Brain pericyte (primary cell): ENCODE measurements around the gene RSPH3.
A peak's percentile ranks its signal among the peaks of the same experiment; 100 is the strongest.
"Not testable (repeated sequence)": the region's sequence is repeated elsewhere in the genome, so short reads cannot be mapped to it uniquely, and the experiment has no call there.

Experiments used
- DNase-seq: peaks from one replicate; pipeline ENCODE4 v3.0.0-alpha.2; 2012; ENCODE audit warnings: low read depth, low spot score

The RSPH3 gene

GRCh38 chr6:158999666-159000403 is at the start of gene RSPH3:
TSS of gene RSPH3 (minus strand) at chr6:159000202. CDS start at chr6:158999550, 652 bp downstream.
- DNase-seq, result peak; percentile 63

DNA sequence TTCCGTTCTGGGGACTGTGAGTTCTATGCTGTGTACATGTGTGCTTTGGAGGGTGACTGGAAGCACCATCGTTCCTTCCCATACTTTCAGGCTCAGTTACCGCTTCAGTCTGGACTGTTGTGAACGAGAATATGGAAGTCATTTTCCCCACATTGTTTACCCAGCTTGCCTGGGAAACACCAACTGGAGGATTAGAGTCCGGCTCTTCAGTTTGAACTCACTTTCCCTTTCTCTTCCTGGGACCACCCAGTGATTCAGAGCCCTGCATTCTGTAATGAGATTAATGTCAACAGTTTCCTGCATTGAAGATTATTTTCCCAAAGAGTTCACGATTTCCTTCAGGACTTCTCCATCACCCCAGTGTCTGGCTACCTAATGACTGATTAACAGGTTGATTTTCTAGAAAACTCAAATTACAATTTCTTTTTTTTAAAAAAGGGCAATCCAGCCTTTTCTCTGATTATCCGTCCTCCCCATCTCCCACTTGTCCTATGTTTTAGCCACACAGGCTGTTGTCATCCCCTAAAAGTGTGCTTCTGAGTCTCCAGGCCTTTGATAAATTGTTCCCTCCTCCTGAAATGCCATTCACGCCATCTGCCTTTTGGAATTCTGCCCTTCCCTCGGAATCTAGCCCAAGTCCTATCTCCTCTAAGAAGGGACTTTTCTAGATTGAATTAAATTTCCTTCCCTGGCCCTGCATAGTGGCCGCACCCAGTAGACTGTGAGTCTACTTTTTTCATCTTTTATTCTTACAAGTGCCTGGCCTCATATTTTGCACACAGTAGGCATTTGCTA is 48.1 kb upstream of the RSPH3 start:
- DNase-seq, result no peak

GRCh38 chr6:159045801-159046200 is 45.8 kb upstream of the RSPH3 start:
- DNase-seq, result no peak

GRCh38 chr6:159044899-159045727 is 45.1 kb upstream of the RSPH3 start, which contains the start of gene TAGAP:
TSS of gene TAGAP (minus strand) at chr6:159044991. CDS start at chr6:159044146, 845 bp downstream.
- DNase-seq, result no peak

GRCh38 chr6:159043947-159044346 is 43.9 kb upstream of the RSPH3 start:
- no peak for DNase-seq

GRCh38 chr6:159043251-159043650 is 43.2 kb upstream of the RSPH3 start:
- no peak for DNase-seq

- DNase-seq, result no peak
Observed at GRCh38 chr6:159042826-159043181, 42.8 kb upstream of the RSPH3 start.

- DNase-seq, result no peak
Observed at GRCh38 chr6:159042003-159042825, 42.2 kb upstream of the RSPH3 start.

GRCh38 chr6:159041181-159041580 is 41.2 kb upstream of the RSPH3 start:
- no peak for DNase-seq

DNA sequence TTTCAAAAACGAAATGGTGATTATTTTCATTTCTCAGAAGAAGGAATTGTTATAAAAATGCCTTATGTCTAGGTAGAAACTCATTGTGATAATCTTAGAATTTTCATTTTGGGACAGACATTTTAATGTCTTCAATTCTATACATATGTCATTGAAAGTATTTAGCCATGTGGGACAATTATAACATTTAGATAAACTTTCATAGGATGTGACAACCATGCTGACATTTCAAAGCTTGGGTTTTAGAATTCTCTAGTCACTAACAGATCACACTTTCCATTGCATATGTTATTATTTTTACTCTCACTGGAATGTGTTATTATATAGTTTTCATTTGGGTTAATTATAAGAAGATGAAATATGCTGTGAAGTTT is 39.9 kb upstream of the RSPH3 start:
- DNase-seq, result no peak

DNA sequence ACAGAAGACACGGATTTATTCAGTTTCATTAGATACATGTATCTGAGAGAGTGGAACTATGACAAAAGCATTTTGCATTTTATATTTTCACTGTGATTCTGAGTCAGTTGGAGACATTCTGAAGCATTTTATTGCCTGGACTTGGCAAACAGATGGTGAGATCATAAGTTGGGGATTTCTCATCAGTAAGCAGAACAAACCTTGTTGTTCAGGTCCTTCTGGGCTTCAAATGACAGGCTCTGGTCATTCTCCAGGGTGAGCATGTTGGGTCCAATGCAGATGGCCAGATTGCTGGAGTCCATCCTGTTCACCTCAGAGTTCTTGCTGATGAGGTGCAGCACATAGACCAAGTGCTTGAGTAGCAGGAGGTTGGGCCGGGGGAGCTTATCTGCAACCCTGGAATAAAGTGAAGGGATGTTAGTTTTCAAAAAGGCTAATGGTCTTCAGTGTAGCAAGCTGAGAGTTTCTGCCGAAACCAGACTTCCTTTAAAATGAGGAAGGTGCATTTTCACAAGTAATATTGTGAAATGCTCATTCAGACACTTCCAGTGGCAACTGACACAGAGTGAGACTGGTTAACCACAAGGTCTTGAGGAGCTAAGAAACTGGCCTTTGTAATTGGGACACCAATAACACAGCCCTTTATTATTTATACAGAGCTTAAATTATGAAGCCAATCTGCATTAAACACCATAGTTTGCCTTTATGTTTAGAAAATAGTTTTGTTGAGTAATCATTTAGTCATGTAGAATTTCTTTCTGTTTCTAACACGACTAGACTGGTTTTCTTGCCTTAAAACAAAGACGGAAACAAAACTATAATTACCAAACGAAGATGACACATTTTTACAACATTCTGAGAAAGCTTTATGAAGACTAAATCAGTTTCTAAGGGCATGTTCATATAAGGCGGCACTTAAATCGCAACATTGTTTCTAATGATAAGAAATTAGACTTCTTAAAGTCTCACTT is 39.2 kb upstream of the RSPH3 start:
- DNase-seq, result no peak

DNA sequence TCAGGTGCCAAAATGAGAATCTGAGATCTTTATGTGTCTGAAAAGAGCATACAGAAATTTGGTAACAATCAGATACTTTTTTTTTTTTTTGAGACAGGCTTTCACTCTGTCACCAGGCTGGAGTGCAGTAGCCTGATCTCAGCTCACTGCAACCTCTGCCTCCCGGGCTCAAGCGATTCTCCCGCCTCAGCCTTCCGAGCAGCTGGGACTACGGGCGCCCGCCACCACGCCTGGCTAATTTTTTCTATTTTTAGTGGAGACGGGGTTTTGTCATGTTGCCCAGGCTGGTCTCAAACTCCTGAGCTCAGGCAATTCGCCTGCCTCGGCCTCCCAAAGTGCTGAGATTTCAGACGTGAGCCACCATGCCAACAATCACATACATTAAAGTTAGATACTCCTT is 38.3 kb upstream of the RSPH3 start:
- not testable (repeated sequence) for DNase-seq

DNA sequence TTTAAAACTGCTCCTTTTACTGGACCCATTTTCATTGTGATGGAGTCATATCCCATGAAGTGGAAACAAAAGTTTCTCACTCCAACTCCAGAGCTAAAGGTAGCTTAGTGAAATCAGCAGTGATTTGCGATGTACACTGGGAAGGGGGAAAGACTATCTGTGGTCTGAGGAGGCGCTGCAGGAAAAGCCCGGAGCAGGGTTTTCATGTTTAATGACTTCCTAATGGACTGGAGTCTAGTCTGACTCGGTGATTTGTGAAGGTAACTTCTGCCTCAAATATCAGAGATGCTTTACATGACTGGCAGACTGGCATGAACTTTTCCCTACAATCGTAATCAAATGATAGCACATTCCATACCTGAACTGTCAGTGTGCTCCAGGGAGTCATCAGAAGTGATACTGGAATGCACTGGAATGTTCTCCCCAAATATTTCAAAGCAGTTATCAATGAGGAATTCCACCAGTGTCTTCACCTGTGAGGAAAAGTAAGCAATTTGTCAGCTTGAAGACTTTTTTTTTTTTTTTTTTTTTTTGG is 37.8 kb upstream of the RSPH3 start:
- no peak for DNase-seq

GRCh38 chr6:159036673-159037072 is 36.7 kb upstream of the RSPH3 start:
- no peak for DNase-seq

- no peak for DNase-seq
Observed at GRCh38 chr6:159035891-159036290, 35.9 kb upstream of the RSPH3 start.

- no peak for DNase-seq
Observed at GRCh38 chr6:159033160-159034049, 33.4 kb upstream of the RSPH3 start.

- DNase-seq, result no peak
Observed at GRCh38 chr6:159031846-159032245, 31.8 kb upstream of the RSPH3 start.

GRCh38 chr6:159030168-159030567 is 30.2 kb upstream of the RSPH3 start:
- DNase-seq, result no peak

GRCh38 chr6:159025224-159025623 is 25.2 kb upstream of the RSPH3 start:
- DNase-seq, result not testable (repeated sequence)
